NCI-H2196 treated with DMSO at 0.1 percent for 48 hours (cell line): Measurements from ENCODE around the gene CDON.

ENCODE experiments used
- DNase-seq: peaks from one replicate; lab custom pipeline; 2025; ENCODE audit not compliant: unreplicated experiment; lab: John Stamatoyannopoulos, UW

Gene CDON

DNA sequence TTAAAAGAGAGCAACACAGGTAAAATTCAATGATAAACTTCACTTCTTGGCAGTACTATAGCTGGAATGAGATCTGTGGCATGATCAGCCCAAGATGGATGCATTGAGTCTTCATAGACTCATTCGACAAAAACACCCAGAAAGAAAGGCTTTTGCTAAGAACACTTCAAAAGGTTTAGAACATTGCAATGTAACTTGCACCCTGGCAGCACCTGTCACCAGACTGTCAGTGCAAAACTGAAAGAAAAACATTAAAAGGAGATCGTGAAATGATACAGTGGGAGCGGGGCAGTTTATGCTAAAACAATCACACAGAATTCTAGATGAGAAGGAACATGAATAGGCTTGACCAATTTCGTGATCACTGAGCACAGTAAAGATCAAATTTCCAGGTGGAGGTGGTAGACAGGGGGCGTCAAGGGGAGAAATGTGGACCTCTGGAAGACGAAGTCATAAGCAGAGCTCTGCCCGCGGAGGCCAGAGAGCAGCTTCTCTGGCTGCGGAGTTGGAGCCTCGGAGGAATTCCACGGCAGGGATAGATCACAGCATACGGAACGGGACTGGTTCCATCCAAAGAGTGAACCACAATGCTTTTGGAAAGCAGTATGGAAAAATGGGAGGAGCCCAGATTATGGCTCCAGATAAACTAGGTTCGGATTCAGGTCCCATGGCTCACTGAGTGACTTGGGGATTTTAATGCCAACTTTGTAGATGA is 104.9 kb downstream of the CDON start:
- no peak for DNase-seq

GRCh38 chr11:125956391-125957134 is 106.1 kb downstream of the CDON start:
- no peak for DNase-seq

- DNase-seq = no peak
Observed at GRCh38 chr11:125955856-125956255, 106.8 kb downstream of the CDON start.

- no peak for DNase-seq
Observed at GRCh38 chr11:125954945-125955640, 107.6 kb downstream of the CDON start.

DNA sequence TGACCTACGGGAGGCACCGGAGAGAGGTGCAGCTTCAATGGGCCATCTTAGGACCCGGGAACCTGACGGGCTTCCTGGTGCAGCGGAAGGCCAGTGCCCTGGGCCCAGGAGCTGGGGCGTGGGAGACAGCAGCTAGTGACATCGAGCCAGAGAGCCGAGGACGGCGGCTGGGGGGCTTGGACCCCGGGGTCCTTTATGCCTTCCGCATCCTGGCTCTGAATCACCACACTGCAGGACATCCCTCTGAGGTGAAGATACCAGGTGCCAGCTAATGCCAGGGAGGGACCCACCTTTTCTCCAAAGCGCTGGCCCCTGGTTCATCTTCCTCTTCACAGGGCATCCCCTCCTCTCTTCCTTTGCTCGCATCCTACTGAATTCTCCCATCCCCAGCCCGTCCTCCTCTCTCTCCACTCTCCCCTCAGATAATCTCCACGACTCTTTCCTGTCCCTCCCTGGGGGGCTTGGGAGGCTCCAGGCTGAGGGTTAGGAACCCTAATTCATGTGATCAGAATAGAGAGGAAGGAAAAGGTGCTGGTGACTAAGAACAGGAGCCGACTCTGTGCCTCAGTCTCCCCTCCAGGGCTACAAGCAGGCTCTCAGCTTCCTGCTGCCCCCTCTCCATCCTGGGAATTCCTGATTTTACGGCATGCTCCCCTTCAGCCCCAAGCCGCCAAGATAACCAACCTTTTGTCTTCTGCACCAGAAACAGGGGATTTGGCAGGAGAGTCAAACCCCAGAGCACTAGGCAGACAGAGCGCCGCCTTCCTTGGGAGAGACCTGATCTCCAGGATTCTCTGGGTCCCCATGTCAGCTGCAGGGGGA is 108.3 kb downstream of the CDON start:
- DNase-seq = no peak

- no peak for DNase-seq
Observed at GRCh38 chr11:125953401-125953935, 109.2 kb downstream of the CDON start.

GRCh38 chr11:125952973-125953372 is 109.7 kb downstream of the CDON start:
- no peak for DNase-seq

DNA sequence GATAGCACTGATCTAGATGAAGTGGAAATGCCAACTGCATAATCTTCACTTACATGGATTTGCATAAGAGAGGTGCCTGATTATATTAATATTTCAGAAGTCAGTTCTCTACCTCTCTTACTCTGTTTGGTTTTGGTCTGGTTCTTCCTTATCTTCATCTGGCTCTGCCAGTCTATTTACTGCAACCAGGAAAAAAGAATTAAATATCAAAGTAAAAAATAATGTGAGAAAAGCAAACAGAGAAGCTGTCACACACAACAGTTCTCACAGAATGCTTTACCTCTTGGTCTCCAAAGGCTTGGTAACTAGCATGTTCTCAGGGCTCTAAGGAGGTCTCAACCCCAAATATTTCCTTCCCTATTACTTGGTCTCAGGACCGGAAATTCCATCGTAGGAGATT is 110.1 kb downstream of the CDON start:
- no peak for DNase-seq

GRCh38 chr11:125951731-125952130 is 110.9 kb downstream of the CDON start:
- DNase-seq = no peak

DNA sequence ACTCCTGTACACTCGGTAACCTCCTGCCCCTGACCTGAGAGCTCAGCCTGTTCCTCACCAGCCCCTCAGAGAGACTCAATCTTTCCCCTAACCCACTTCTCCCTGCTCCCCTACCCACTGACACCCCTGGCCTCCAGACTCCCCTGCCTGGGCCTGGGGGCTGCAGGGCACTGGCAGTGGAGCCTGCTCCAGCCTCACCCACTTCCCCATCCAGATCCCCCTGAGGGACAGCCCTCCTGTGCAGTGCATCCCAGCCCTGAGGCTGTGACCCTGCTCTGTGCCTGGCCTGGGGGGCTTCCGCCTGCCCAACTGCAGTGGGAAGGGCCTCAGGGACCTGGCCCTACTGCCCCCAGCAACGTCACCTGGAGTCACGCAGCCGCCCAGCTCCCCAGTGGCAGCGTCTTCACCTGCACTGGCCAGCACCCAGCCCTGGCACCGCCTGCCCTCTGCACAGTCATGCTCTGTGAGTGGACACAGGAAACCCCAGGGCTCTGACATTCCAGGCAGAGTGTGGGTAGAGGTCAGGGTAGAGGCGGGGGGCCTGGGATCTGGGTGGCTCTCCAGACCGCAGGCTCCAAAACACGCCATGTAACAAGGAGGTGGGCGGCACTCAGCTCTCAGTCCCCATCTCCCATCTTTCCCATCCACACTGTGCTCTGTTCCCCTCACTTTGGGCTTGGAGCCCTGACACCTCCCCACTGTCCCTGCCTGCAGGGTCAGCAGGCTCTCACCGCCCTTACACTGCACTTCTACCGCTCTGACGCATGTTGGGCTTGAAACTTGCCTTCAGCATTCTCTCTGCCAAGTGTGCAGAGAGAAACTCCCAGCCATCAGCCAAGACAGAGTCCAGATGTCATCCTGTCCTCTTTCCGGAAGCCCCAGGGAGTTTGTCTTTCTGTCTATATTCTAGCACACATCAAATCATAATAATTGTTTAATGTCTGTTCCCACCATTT is 111.7 kb downstream of the CDON start:
- no peak for DNase-seq

GRCh38 chr11:125950178-125950490 is 112.5 kb downstream of the CDON start:
- DNase-seq = no peak

DNA sequence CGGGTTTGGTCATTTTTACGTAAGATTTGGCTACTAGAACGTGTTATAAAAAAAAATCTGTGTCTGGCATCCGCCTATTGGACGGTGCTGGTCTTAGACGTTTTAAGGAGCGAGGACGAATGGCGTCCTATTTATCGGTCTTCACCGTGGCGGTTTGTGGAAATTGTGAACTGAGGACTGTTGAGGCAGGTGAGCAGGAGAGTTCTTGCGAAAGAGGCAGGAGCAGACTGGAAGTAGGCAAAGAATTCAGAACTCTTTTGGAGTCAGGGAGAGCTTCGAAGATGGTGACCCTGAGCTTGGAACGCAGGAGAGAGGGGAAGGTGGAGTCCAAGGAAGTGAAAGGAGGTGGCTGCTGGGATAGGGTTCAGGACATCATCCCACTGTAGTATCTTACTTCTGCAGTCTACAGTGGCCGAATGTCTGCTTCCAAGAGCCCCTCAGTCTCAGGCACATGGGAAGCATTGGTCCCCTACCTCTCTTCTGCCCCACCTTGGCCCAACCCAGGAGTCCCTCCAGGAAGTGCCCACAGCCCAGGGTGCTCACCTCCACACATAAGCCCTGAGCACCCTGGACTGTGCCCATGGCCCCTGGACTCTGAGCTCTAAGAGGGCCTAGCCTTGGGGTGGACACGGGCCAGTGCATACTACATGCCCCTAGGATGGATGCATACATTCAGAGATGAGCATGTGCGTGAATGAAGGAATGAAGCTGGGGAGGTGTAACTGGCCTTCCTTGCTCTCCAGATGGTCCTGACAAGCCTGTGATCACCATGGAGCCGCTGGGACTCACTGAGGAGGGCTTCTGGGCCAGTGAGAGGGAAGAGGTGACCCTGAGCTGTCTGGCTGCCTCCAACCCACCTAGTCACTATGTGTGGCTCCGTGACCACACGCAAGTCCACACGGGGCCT is 113.1 kb downstream of the CDON start:
- no peak for DNase-seq

DNA sequence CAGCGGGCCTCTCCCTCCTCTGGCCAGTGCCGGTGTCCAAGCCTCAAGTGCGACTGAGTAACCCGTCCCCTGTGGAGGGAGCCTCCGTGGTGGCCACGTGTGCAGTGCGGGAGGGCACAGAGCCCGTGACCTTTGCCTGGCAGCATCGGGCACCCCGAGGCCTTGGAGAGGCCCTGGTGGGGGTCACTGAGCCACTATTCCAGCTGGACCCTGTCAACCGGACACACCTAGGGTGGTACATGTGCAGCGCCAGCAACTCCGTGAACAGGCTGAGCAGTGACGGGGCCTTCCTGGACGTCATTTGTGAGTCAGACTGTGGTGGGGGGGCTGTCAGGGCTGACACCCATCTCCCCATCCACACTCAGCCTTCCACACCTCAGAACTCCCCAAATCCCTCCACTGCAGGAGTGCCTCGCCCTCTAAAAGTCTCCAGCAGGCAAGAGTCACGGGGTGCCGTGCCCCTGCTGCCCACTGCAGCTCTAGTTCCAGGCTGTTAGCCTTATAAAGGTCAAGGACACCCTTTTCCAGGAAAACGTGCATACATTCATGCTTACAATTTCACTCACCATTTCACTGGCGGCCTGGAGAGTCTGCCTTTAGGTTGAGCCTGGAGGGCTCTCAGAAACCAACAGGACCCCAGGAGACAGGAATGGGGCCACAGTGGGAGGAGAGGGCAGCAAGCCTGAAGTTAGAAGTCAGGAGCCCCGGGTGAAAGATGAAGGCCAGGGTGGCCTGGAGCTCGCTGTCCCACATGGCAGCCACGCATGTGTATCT is 114.2 kb downstream of the CDON start:
- no peak for DNase-seq

GRCh38 chr11:125947419-125948277 is 115.0 kb downstream of the CDON start:
- no peak for DNase-seq

DNA sequence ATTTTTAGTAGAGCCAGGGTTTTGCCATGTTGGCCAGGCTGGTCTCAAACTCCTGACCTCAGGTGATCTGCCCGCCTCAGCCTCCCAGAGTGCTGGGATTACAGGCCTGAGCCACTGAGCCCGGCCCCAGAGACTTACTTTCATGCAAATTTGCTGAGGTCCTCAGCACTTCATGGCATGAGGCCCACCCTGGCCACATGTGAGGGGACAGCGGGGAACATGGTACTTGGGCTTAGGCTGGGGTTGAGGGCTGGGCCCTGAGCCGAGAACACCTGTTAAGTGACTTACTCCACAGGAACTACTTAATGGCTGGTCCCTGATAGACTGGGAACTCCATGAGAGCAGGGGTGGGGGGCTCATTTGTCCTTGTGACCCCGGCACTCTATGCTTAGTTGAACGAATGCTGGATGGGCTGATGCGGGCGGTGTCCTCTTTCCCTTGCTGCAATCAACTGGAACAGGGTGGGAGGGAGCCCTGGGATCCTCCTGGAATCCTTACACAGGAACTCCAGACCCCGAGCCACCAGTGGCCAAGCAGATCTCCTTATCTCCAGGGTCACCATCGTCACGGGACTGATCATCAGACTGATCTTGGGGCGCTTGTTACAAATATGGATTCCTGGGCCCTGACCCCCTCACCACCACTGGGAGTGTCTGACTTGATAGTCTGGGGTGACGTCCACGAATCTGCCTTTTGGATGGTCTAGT is 115.8 kb downstream of the CDON start:
- DNase-seq = no peak

DNA sequence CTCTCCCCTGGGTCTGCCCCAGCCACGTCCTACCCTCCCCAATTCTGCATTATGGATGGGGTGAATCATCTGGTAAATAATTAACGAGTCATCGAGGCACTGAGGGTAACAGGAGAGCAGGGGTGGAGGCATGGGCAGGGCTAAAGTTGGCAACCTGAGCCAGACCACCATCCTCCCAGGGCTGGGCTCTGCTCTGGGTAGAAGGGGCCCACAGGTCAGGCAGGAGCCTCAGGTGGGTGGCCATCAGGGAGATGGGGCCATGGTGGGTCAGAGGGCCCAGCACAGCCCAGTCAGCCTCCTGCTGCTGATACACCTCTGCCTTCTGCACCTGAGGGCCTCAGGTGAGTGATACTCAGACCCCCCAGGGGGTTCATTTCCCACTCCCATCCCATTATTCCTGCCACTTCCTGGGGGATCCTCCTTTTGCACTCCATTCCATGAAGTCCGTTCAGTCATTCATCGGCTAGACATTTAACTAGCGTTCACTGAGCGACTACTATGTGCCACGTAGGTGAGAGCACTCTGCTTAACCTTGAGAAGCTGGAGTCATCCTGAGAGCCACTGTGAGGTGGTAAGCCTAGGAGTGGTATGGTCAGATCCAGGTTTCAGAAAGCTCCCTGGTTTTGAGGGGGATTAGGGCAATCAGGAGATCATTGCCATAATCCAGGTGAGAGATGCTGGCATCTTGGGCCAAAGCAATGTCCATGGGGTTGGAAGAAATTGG is 116.7 kb downstream of the CDON start, which contains the start of gene VSIG10L2:
Gene VSIG10L2, plus strand, starts transcription at position 248 of the 724 bp plus-strand sequence. Its CDS starts 12 bp downstream, at position 260.
- no peak for DNase-seq
